Esophagus squamous epithelium (tissue), 5 donors: ENCODE measurements around the gene ARIH1. TPM values are rescaled to one million over a fixed set of nuclear protein-coding genes. Genes with fewer than 3 reads are reported as not detected.

Experiments
- DNase-seq: peaks from one replicate; lab custom pipeline; 2025; lab: John Stamatoyannopoulos, UW
- H3K27ac ChIP-seq, 4 donors: fragments of 200-600 bp; sonication (generic); one replicate each; pipeline ENCODE4 v1.5.1; 2016 to 2019; ENCODE audit warnings: mild to moderate bottlenecking in 1 of 4
- H3K27me3 ChIP-seq, 4 donors: fragments of 200-600 bp; sonication (generic); 1 replicate in 3 of 4; 2 replicates in 1 of 4; pipeline versions ENCODE4 v1.5.1 to v1.6.0; 2017 to 2021; ENCODE audit warnings: antibody characterized with exemption in 1 of 4
- H3K36me3 ChIP-seq, 3 donors: fragments of 200-600 bp; sonication (generic); one replicate each; pipeline ENCODE4 v1.5.1; 2016 to 2019
- H3K4me1 ChIP-seq, 3 donors: fragments of 200-600 bp; sonication (generic); one replicate each; pipeline ENCODE4 v1.5.1; 2017 to 2019
- H3K4me3 ChIP-seq, 4 donors: fragments of 200-600 bp; sonication (generic); 1 replicate in 3 of 4; 2 replicates in 1 of 4; pipeline ENCODE4 v1.5.1; 2016 to 2019; ENCODE audit warnings: mild to moderate bottlenecking in 2 of 4, moderate library complexity in 1 of 4
- H3K9me3 ChIP-seq, 3 donors: fragments of 200-600 bp; sonication (generic); one replicate each; pipeline ENCODE4 v1.5.1; 2016 to 2019
- CTCF ChIP-seq, 6 experiments: fragments of 450-650 bp in 4 of 6; fragments of 200-600 bp in 2 of 6; sonication (generic) in 2 of 6; IDR thresholded peaks; one replicate each; pipeline ENCODE4 v1.5.1; 2016 to 2019; ENCODE audit warnings: antibody characterized with exemption in 6 of 6, mild to moderate bottlenecking in 4 of 6, moderate library complexity in 4 of 6
- POLR2A ChIP-seq, 4 donors: fragments of 450-650 bp; IDR thresholded peaks; one replicate each; pipeline ENCODE4 v1.6.1; 2017; ENCODE audit warnings: antibody characterized with exemption in 4 of 4, mild to moderate bottlenecking in 4 of 4, moderate library complexity in 3 of 4
- WGBS, 2 donors: methylation state at CpG; one replicate each; pipeline ENCODE4 v1.1.5; 2018; 5-methylcytosine and 5-hydroxymethylcytosine counted together
- intact Hi-C: fragments of 100-400 bp; cut with DNase I; formaldehyde crosslinking; loops from one replicate; pipeline ENCODE4 v1.15.0; 2022
- total RNA-seq, 4 donors: library from RNA; depleted of rRNA; stranded (reverse); fragments of >200 nt; gene quantifications; one replicate each; pipeline ENCODE4 v1.1.0, GENCODE V29; 2016
- donor health status: DM: yes; HTN: yes; CAD: no.

ARIH1 gene
- total RNA-seq, 4 donors from 2014 or later = 26.2 to 40.1 (median 36.6) TPM

- Histone ChIP-seq H3K4me3 (no peak overlapping the region), H3K27me3 (no peaks in the 10 kb centered on the region), H3K36me3 (peaks cover 0 to 56% (median 6%) of the 10 kb centered on the region in 3 donors), H3K27ac (no peak overlapping the region), H3K4me1 (no peaks in the 10 kb centered on the region), H3K9me3 (peaks cover 0 to 9% (median 9%) of the 10 kb centered on the region in 3 donors)
- DNase-seq = no peak
- intact Hi-C loops = no loop called here
- TF ChIP-seq CTCF (IDR thresholded peaks at IDR 0.05) (no peak), POLR2A (IDR thresholded peaks at IDR 0.05) (no peak)
- WGBS, 2 donors = 100% methylated on average over 1 of the region's 1 CpG
Measured at GRCh38 chr15:72545156-72545555, 71.0 kb downstream of the ARIH1 start.

GRCh38 chr15:72554471-72555425 lies 80.6 kb downstream of the ARIH1 start:
- H3K27ac ChIP-seq = no peak overlapping the region
- DNase-seq = no peak
- H3K27me3 ChIP-seq = no peaks in the 10 kb centered on the region
- WGBS, 2 donors = 71 to 78% methylated on average over 8 of the region's 8 CpGs
- TF ChIP-seq CTCF (IDR thresholded peaks at IDR 0.05) (no peak), POLR2A (IDR thresholded peaks at IDR 0.05) (no peak)
- no peaks in the 10 kb centered on the region for H3K4me1 ChIP-seq
- H3K9me3 ChIP-seq = no peaks in the 10 kb centered on the region
- intact Hi-C loops = no loop called here
- H3K4me3 ChIP-seq = no peak overlapping the region
- peaks cover 0 to 57% (median 4%) of the 10 kb centered on the region in 3 donors for H3K36me3 ChIP-seq

GRCh38 chr15:72559781-72560180 lies 85.7 kb downstream of the ARIH1 start:
- TF ChIP-seq CTCF (IDR thresholded peaks at IDR 0.05) = no peak
- no peak for TF ChIP-seq POLR2A (IDR thresholded peaks at IDR 0.05)
- Histone ChIP-seq H3K36me3 (peaks cover 0 to 85% (median 10%) of the 10 kb centered on the region in 3 donors), H3K9me3 (no peaks in the 10 kb centered on the region), H3K4me3 (no peak overlapping the region), H3K27me3 (no peaks in the 10 kb centered on the region), H3K27ac (no peak overlapping the region), H3K4me1 (no peaks in the 10 kb centered on the region)
- intact Hi-C loops = no loop called here
- 91% methylated on average over 3 of the region's 3 CpGs for WGBS, 2 donors
- DNase-seq = no peak

- intact Hi-C loops = no loop called here
- Histone ChIP-seq H3K27ac (no peak overlapping the region), H3K36me3 (peaks cover 0 to 86% (median 8%) of the 10 kb centered on the region in 3 donors), H3K9me3 (no peaks in the 10 kb centered on the region), H3K27me3 (no peaks in the 10 kb centered on the region), H3K4me1 (no peaks in the 10 kb centered on the region), H3K4me3 (no peak overlapping the region)
- TF ChIP-seq CTCF (IDR thresholded peaks at IDR 0.05) (no peak), POLR2A (IDR thresholded peaks at IDR 0.05) (no peak)
- WGBS, 2 donors = 73 to 91% methylated on average over 1 of the region's 1 CpG
- DNase-seq = no peak
Measured at GRCh38 chr15:72560458-72560857, 86.3 kb downstream of the ARIH1 start.

- TF ChIP-seq POLR2A (IDR thresholded peaks at IDR 0.05) (no peak), CTCF (IDR thresholded peaks at IDR 0.05) (no peak)
- Histone ChIP-seq H3K4me1 (no peaks in the 10 kb centered on the region), H3K36me3 (peaks cover 0 to 86% (median 6%) of the 10 kb centered on the region in 3 donors), H3K27ac (no peak overlapping the region), H3K27me3 (no peaks in the 10 kb centered on the region), H3K9me3 (no peaks in the 10 kb centered on the region), H3K4me3 (no peak overlapping the region)
- intact Hi-C loops = no loop called here
- DNase-seq = no peak
Measured at GRCh38 chr15:72562386-72562785, 88.3 kb downstream of the ARIH1 start.
